Measurements from ENCODE around the gene DYNLRB1.
"Not testable (repeated sequence)": the region's sequence is repeated elsewhere in the genome, so short reads cannot be mapped to it uniquely, and the experiment has no call there.

The DYNLRB1 gene

DNA sequence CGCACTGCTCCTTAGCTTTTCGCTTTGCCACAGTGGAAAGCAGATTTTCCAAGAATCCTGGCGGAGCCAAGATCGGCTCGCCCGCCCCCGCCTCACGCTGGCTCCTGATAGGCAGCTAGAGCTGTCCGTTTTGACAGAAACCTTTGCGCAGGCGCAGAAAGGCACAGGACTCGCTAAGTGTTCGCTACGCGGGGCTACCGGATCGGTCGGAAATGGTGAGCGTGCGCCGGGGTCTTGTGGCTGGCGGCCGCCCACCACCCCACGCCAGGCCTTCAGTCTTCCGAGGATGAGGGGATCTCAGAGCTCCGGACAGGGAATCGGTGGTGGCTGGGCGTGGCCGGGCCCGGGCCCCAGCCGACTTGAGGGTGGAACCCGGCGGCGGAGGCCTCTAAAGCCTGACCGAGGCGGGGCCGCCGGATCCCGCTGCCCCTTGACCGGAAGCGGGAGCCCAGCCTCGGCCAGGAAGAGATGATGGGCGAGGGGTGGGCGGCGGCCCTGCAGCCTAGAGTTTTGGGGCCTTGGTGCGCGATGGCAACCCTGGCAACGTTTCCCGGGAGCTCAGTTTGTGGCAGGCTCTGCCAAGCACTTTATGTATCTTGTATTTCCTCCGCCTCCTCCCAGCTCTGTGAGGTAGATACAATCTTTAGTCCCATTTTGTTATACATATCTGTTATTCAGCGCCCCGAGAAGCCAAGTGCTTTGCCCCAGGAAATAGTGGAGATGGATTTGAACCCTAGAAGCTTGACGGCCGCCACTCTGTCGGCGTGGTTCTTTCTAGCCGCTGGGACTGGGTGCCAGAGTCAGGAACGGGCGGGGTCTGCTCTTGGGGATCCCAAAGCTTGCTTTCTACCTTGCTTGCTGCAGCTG lies at the start of gene DYNLRB1:
Gene DYNLRB1 (plus strand): TSS at position 176 of the 867 bp plus-strand sequence. CDS start 37 bp downstream, at position 213.
- DNase-seq = peak; percentile 88 to 95

DNA sequence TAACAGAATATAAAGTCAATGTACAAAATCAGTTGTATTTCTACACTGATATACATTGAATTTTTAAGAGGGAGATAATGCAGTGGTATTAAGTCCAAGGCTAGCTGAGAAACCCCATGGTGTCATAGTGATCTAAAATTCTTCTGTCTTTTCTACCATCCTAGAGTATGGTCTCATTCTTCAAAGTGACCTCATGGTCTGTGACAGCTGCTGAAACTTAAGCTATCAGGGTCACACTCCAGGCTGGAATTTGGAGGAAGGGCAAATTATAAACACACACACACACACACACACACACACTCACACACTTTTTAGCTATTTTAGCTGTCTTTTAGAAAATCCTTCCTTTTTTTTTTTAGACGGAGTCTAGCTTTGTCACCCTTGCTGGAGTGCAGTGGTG lies 47.3 kb upstream of the DYNLRB1 start:
- no peak for DNase-seq

DNA sequence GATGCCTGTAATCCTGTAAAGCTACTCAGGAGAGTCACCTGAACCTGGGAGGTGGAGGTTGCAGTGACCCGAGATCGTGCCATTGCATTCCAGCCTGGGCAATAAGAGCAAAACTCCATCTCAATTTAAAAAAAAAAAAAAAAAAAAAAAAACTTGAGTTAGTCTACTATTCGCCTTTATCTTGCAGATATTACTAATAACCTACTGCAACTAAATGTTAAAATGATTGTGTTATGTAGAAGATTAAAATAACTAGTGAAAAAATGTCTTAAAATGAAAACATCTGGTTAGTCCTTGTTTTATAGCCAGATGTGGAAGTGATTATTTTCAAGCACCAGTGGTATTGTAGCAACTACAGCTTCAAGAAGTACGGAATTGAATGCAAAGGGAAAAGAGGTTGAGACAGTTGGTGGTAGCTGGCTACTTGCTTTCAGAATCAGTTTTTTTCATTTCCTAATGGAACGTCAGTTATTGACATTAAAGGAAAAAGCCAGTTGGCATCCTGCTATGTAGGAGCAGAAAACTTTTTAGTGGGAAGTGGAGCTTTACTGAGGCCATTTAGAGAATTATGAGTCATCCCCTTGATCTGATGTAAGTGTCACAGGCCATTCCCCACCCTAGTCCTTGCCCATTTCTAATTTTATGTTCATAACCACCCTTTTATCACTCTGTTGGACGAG lies 43.8 kb upstream of the DYNLRB1 start:
- no peak for DNase-seq

DNA sequence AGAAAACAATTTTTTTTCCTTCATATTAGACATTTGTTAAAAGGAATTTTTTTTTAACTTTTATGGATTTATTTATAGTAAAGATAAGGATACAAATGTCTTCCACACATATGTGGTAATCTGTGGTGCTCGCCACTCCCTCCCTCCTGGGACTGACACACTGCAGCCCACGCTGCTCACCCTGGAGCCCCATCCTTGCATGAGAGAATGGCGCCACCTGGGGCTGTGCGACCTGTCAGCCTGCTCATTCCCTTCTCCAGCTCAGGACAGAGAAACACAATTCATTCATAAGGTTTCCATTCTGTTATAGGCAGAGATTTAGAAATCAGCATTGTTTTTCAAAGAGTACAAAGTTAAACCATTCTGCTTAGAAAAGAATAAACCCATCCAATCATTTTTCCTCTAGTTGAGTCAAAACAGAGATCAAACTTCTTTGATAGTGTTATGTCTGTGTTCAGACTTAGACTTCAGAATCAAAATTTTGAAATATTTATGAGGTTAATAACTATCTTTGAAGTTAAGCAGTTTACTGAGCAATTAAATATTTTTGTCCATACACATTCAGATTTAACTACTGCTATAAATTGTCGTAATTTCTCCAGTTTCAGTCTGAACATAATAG lies 42.8 kb upstream of the DYNLRB1 start:
- DNase-seq = peak in 1 of 2 donors; percentile 32

DNA sequence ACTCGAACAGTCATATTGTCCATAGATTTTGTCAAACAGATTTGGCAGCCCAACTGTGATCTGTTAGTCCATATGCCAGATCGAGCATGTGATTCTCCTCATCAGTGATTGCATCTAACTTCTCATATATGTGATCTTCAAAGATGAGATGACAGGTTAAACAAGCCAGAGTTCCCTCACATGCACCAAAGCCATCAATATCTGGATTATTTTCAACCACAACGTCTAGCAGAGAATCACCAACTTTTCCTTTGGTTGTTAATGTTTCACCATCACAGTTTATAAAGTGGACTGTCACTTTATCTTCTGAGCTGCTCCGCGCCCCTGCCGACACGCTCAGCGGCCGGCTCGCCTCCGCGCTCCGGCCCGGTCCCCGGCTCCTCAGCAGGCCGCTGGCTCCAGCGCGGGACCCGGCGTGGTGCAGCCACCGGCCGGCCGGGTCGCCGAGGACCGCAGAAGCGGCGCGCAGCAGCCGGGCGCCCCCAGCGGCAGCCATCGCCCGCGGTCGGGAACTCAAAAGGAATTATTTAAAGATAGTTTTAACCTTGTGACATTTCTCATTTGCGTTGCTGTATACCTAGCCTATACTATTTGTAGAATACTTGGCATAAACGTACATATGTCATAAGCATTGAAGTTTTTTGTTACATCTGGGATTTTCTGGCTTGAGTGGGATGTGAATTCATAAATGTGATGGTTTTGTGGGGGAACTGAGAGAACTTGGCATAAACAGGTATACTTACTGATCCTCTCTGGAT lies 40.1 kb upstream of the DYNLRB1 start:
- peak; percentile 10 to 37 for DNase-seq

DNA sequence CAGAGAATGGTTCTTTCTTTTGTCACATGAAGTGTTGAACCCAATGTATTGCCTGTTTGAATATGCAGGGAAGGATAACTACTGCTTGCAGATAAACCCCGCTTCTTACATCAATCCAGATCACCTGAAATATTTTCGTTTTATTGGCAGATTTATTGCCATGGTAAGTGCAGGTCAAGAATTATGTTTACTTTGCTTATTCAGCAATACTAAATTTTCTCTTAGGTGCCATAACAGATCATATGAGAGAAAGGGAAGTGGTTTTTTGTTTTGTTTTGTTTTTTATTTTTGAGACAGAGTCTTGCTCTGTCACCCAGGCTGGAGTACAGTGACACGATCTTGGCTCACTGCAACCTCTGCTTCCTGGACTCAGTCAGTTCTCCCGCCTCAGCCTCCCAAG lies 36.6 kb upstream of the DYNLRB1 start:
- no peak for DNase-seq

DNA sequence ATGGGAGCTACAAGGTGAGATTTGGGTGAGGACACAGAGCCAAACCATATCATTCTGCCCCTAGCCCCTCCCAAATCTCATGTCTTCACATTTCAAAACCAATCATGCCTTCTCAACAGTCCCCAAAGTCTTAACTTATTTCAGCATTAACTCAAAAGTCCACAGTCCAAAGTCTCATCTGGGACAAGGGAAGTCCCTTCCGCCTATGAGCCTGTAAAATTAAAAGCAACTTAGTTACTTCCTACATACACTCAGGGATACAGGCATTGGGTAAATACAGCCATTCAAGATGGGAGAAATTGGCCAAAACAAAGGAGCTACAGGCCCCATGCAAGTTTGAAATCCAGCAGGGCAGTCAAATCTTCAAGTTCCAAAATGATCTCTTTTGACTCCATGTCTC lies 34.1 kb upstream of the DYNLRB1 start:
- DNase-seq = not testable (repeated sequence)

DNA sequence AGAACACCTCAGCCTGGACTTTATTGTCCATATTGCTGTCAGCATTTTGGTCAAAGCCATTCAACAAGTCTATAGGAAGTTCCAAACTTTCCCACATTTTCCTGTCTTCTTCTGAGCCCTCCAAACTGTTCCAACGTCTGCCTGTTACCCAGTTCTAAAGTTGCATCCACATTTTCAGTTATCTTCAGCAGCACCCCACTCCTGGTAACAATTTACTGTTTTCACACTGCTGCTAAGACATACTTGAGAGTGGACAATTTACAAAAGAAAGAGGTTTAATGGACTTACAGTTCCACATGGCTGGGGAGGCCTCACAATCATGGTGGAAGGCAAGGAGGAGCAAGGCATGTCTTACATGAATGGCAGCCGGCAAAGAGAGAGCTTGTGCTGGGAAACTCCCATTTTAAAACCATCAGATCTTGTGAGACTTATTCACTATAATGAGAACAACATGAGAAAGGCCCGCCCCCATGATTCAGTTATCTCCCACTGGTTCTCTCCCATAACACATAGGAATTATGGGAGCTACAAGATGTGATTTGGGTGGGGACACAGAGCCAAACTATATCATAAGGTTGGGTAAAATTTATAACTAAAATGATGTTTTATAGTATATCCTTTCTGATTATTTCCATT lies 32.5 kb upstream of the DYNLRB1 start:
- not testable (repeated sequence) for DNase-seq

DNA sequence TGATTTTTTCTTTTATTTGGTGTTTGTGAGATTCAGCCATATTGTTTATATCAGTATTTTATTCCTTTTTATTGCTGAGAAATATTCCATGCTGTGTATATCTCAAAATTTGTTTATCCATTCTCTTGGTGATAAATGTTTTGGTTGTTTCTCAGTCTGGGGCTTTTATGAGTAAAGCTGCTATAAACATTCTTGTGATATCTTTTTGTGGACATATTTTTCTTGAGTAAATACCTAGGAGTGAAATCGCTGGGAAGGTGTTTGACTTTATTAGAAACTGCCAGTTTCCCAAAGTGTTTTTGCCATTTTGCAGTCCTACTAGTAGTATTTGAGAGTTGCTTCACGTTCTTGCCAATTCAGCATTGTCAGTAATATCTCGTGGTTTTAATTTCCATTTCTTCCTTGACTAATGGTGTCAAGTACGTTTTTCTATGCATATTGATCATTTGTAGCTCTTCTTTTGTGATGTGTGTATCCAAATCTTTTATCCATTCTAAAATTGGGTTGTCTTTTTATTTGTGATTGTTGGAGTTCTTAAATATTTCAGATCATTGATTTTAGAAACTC lies 31.1 kb upstream of the DYNLRB1 start:
- DNase-seq = no peak

DNA sequence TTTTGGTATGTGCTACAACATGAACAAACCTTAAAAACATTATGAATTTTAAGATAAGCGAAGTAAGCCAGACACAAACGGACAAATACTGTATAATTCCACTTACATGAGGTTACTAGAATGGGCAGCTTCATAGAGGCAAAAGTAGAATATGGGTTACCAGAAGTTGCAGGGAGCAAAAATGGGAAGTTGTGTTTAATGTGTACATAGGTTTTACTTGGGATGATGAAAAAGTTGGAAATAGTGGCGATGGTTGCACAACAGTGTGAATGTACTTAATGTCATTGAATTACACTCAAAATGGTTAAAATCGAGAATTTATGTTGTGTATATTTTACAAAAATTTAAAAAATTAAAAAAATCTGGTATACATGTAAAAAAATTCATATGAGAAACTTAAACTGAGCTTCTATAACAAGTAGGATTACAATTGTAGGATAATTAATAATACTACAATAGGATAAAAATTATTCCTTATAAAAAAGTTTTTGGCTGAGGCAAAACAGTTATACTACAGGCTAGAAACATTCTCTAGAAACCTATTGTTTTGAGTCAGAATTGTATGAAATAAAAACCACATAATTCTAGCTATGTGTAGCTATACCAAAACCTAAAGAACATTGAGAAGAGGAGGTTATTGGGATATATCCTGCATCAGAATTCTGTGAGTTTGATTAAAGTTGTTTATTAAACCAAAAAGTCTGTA lies 24.8 kb upstream of the DYNLRB1 start:
- no peak for DNase-seq

DNA sequence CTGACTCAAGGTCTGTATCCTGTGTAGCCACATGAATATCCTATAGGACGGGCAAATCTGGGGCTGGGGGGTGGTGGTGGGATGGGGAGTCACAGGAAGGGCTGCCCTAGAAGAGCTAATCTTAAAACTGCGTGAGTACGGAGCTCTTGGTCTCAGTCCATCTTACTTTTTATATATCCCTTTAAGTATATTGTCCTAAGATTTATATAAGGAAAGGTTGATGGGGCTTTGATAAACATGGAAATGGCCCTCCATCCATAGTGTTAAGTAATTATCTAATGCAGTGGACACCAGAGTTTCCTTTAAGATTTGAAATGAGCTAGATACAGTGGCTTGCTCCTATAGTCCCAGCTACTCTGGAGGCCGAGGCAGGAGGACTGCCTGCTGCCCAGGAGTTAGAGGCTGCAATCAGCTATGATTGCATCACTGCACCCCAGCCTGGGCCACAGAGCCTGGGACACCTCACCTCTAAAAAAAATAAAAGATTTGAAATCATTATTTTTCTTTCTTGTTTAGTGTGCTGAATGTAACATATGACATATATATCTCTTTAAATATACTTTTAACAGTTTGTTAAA lies 24.2 kb upstream of the DYNLRB1 start:
- no peak for DNase-seq

DNA sequence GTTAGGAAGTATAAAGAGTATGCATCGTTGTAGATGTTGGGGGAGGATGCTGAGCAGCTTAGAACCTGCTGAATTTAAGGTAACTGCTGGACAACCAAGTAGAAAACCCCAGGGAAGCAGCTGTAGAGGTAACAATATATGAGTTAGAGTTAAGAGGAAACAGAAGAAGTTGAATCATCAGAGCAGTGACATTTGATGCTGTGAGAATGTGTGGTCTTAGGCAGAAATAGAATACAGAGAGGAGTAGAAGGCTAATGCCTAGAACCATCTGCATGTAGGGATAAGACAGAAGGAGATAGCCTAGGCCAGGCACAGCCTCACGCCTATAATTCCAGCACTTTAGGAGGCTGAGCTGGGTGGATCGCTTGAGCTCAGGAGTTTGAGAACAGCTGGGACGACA lies 22.6 kb upstream of the DYNLRB1 start:
- no peak for DNase-seq

DNA sequence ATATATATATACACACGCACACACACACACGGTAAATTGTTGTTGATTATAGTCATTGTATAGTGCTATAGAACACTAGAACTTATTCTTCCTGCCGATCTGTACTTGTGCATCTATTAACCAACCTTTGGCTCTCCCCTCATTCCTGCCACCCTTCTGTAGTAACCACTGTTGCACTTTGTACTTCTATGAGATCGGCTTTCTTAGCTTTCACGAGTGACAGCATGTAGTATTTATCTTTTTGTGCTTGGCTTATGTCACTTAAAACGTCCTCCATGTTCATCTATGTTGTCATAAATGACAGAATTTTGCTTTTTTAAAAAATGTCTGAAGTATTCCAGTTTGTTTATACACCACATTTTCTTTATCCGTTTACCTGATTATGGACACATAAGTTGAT lies 20.9 kb upstream of the DYNLRB1 start:
- DNase-seq = no peak

DNA sequence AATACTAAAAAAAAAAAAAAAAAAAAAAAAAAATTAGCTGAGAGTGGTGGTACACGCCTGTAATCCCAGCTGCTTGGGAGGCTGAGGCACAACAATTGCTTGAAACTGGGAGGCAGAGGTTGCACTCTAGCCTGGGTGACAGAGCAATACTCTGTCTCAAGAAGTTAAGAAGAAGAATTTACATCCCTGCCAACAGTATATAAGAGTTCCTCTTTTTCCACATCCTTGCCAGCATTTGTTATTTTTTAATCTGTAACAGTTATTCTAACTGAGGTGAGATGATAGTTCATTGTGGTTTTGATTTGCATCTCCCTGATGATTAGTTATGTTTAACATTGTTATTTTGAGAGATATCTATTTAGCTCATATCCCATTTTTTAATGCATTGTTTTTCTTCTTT lies 20.3 kb upstream of the DYNLRB1 start:
- no peak for DNase-seq

DNA sequence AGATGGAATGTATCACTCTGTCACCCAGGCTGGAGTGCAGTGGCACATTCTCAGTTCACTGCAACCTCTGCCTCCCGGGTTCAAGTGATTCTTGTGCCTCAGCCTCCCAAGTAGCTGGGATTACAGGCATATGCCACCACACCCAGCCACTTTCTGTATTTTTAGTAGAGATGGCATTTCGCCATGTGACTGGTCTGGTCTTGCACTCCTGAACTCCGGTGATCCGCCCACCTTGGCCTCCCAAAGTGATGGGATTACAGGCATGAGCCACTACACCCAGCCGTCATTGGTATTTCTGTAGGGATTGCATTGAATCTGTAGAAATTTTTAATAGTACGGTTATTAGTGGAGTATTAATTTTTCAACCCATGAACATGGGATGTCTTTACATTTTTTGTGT lies 18.6 kb upstream of the DYNLRB1 start:
- not testable (repeated sequence) for DNase-seq

DNA sequence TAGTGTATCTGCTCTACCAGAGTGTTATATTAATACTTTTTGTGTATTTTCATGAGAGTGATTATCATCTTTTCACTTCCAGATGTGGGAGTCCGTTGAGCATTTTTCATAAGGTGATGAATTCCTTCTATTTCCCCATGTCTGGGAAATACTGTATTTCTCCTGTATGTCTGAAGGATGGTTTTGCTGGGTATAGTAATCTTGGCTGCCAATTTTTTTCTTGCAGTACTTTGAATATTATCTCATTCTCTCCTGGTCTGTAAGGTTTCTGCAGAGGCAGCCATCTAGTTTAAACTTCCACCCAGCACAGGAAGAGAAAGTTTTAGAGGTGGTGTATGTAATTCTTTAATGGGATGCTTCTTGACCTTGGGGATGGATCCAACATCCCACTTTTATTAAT lies 15.4 kb upstream of the DYNLRB1 start:
- DNase-seq = no peak

DNA sequence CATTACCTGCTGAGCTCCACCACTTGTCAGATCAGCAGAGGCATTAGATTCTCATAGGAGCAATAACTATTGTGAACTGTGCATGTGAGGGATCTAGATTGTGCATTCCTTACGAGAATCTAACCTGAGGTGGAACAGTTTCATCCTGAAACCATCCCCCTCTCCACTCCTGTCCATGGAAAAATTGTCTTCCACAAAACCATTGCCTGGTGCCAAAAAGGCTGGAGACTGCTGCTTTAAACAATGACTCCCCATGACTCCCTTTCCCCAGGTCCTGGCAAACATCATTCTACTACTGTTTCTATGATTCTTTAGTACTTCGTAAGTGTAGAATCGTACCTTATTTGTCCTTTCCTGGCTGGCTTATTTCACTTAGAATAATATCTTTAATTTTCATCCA lies 9.7 kb upstream of the DYNLRB1 start:
- no peak for DNase-seq

DNA sequence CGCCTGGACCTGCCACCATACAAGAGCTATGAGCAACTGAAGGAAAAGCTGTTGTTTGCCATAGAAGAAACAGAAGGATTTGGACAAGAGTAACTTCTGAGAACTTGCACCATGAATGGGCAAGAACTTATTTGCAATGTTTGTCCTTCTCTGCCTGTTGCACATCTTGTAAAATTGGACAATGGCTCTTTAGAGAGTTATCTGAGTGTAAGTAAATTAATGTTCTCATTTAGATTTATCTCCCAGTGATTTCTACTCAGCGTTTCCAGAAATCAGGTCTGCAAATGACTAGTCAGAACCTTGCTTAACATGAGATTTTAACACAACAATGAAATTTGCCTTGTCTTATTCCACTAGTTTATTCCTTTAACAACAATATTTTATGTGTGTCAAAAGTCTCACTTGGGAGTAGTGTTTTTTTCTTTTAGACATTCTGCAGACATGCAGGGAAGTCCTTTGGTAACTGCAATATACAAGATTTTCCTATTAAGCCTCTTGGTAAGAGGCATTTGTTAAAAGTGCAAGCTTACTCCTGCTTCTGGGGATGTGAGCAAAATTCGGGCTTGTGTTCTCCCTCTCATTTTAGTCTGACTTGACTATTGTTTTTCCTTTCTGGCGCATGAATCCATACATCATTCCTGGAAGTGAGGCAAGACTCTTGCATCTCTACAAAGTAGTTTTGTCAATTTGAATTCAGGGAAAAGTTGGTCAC lies 8.4 kb upstream of the DYNLRB1 start:
- DNase-seq = no peak

DNA sequence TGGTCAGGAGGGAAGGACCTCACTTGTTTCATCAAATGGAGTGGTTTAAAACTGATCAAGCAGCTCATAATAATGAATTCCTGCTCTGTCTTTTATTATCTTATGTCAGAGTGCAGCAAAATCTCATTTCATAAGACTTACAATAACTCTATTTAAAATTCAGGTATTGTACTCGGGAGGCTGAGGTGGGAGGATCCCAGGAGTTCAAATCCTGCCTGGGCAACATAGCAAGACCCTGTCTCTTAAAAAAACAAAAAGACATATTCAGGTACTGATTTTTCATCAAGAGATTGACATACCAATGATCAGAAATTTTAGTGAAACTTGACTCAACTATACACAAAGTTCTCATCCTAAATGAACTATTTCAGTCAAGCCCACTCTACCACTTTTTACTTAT lies 5.6 kb upstream of the DYNLRB1 start:
- no peak for DNase-seq

DNA sequence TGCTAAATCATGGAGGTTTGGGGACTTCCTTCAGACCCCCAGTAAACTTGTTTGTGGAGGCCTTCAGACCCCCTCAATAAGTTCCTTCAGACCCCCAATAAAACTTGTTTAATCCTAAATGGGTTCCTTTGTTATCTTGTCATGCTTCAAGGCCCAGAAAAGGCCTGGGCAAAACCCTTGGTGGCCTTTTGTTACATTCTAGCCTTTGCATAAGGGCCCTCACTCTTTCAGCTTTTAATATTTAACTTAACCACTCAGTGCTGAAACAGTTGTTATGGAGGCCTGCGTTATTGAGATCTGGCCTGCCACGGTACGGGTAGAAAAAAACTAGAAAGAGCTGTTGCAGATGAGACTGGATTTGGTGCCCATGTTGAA lies 4.3 kb upstream of the DYNLRB1 start:
- no peak for DNase-seq

Measured in hippocampal formation (tissue), 2 donors.